GM12875 (cell line): Measurements from ENCODE around the gene ANKH.
"Not testable (repeated sequence)": the region's sequence is repeated elsewhere in the genome, so short reads cannot be mapped to it uniquely, and the experiment has no call there.

ENCODE experiments used
- H3K4me3 ChIP-seq: one replicate; pipeline ENCODE4 v1.5.1; 2011; ENCODE audit warnings: low read depth, low read length, control low read depth
- TF ChIP-seq, protein P1 (sequence below): IDR thresholded peaks from 2 replicates; pipeline ENCODE4 v1.5.1; 2011; ENCODE audit warnings: low read depth, mild to moderate bottlenecking, control low read depth, inconsistent platforms, low read length, moderate library complexity, borderline replicate concordance; ENCODE audit not compliant: insufficient read depth

ANKH gene

DNA sequence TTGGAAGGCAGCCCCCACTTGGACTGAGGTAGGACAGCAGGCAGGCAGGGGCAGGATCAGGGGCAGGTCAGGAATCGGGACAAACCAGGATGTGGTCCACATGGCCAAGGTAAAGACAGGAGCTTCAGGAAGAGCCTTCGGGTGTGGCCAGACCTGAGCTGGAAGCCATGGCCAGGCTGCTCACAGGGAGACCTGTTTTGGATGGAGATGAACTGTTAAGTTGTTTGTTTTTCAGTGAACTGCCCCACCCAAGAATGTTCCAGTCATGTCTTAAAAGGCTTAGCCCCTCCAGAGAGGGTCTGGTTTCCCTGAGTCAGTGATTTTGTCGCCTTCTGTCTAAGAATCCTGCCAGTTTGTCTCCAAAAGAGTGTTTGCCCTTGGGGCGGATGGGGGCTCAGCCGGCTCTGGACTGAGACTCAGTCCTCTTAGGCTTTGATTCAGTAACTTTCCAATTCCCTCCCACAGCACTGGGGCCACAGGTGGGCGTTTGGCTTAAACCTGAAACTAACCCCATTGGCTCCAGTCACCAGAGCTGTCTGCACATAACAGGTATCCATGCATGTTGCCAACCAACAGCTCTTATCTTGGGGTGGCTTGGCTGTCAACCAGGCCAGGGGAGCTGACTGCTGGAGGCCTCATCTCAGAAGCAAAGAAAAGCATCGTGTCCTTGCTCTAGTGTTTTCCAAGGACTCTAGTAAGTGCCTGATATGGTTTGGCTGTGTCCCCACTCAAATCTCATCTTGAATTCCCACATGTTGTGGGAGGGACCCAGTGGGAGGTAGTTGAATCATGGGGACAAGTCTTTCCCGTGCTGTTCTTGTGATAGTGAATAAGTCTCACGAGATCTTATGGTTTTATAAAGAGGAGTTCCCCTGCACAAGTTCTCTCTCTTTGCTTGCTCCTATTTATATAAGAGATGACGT is 11.3 kb upstream of the ANKH start:
- TF ChIP-seq, protein P1, sequence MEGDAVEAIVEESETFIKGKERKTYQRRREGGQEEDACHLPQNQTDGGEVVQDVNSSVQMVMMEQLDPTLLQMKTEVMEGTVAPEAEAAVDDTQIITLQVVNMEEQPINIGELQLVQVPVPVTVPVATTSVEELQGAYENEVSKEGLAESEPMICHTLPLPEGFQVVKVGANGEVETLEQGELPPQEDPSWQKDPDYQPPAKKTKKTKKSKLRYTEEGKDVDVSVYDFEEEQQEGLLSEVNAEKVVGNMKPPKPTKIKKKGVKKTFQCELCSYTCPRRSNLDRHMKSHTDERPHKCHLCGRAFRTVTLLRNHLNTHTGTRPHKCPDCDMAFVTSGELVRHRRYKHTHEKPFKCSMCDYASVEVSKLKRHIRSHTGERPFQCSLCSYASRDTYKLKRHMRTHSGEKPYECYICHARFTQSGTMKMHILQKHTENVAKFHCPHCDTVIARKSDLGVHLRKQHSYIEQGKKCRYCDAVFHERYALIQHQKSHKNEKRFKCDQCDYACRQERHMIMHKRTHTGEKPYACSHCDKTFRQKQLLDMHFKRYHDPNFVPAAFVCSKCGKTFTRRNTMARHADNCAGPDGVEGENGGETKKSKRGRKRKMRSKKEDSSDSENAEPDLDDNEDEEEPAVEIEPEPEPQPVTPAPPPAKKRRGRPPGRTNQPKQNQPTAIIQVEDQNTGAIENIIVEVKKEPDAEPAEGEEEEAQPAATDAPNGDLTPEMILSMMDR: no peak
- no peak overlapping the region for H3K4me3 ChIP-seq

DNA sequence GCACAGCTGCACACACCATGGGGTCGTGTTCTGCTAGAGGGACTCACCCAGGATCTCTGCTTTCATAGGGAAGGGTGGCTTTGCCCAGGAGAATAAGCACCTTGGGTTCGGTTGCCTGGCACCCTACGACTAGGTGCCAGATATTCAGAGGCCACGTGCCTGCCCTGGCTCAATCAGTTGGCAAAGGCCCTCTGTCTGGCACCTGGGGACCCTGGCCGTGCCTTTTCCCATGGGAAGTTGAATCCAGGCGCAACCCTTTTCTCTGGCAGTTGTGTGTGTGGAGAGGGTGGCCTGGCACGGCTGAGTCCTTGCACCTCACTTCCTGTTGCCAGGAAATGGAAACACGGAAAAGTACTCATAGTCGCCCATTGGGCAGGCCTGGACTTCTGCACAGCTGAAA is 10.2 kb upstream of the ANKH start:
- H3K4me3 ChIP-seq: no peak overlapping the region
- TF ChIP-seq, protein P1: no peak

DNA sequence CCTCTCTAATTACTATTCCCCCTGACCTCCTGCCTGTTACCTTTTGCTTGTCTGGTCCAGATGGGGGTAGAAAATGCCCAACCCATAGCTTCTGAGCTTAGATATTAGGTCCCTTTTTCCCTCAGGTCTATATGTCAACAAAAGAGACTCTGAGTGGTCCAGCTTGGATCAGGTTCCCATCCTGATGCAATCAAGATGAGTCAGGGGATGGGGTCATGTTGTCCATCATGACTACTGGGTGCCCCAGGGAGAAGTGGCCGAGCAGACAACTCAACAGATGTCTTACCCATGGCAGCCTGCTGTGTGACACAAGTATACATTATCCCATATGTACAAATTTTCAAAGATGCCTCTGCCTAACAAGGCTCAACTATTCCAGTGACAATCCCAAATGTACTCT is 9.1 kb upstream of the ANKH start:
- no peak overlapping the region for H3K4me3 ChIP-seq
- TF ChIP-seq, protein P1: no peak

DNA sequence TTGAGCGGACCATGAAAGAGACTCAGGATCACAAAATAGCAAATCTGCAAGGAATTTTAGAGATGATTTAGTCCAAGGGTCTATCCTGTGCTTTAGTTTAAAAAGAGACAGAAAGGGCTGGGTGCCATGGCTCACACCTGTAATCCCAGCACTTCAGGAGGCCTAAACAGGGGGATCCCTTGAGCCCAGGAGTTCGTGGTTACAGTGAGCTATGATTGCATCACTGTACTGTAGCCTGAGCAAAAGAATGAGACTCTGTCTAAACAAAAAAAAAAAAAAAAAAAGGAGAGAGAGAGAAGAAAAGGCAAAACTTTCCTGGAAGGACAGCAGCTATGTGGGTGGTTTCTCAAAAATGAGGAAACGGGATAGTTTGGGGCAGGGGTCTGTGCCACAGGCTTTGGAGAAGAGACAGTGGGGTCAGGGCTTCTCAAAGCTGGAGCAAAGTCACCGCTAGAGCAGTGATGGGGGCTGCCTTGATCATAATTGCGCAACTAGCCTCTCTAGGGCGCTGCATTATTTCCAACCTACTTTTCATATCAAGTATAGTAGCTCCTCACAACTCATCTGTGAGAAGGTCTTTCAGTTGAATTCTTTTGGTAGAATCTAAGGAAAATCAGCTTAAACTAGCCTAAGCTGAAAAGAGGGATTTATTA is 8.5 kb upstream of the ANKH start:
- no peak overlapping the region for H3K4me3 ChIP-seq
- TF ChIP-seq, protein P1: no peak

DNA sequence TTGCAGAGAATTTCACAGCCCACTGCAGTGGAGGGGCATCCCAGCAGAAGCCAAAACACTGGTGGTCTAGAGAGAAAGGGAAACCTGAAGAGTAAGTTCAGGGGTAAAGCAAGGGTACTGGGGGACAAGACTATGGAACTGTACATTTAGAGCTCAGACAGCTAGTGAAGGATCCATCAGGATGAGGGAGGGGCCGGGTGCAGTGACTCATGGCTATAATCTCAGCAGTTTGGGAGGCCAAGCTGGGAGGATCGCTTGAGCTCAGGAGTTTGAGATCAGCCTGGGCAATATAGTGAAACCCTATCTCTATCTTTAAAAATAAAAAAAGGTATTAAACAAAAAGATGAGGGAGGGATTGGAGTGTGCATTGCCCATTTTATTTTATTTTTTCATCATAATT is 7.8 kb upstream of the ANKH start:
- no peak overlapping the region for H3K4me3 ChIP-seq
- TF ChIP-seq, protein P1: no peak

GRCh38 chr5:14878192-14878591 is 6.6 kb upstream of the ANKH start:
- not testable (repeated sequence) for H3K4me3 ChIP-seq

- TF ChIP-seq, protein P1: no peak
These were observed 4.5 kb upstream of the ANKH start for GRCh38 chr5:14876095-14876494.

More at GRCh38 chr5:14876095-14876494, 4.5 kb upstream of the ANKH start:
- no peak overlapping the region for H3K4me3 ChIP-seq
